OCI-LY7 (cell line): ENCODE results near the gene NDNF. TPM values are rescaled to one million over a fixed set of nuclear protein-coding genes. Genes with fewer than 3 reads are reported as not detected.

ENCODE experiments used
- BruUV-seq: library from RNA; stranded (reverse); fragments of 400-500 nt; replicated peaks from 2 replicates; lab custom pipeline; 2021; lab: Mats Ljungman, UMichigan
- CTCF ChIA-PET: fragments of 300-600 bp; sonication (Branson Sonifier 250); formaldehyde crosslinking; loops from one replicate; lab custom pipeline; 2022; ENCODE audit warnings: antibody characterized with exemption; ENCODE audit not compliant: unreplicated experiment; lab: Charles Lee
- POLR2A ChIA-PET: fragments of 300-600 bp; sonication (Branson Sonifier 250); formaldehyde crosslinking; loops from one replicate; lab custom pipeline; 2022; ENCODE audit warnings: antibody characterized with exemption; lab: Charles Lee
- DNase-seq: peaks from one replicate; pipeline ENCODE4 v3.0.0-alpha.2; 2015; ENCODE audit warnings: low spot score
- H2AFZ ChIP-seq: fragments of 200-600 bp; sonication (generic), shearing (Covaris generic); 2 replicates; pipeline ENCODE4 v1.6.1; 2014; ENCODE audit warnings: mild to moderate bottlenecking, antibody characterized with exemption, low read length, moderate library complexity
- H3K27ac ChIP-seq: fragments of 200-600 bp; sonication (generic); 2 replicates; pipeline ENCODE4 v1.5.1; 2014; ENCODE audit warnings: mixed run types, low read depth, mild to moderate bottlenecking, moderate library complexity, low read length, inconsistent platforms; ENCODE audit not compliant: poor library complexity, severe bottlenecking
- H3K36me3 ChIP-seq: fragments of 200-600 bp; sonication (generic); 2 replicates; pipeline ENCODE4 v1.6.1; 2014; ENCODE audit warnings: mild to moderate bottlenecking, antibody characterized with exemption, low read length, moderate library complexity, mixed read lengths; ENCODE audit not compliant: insufficient read depth
- H3K4me1 ChIP-seq: fragments of 200-600 bp; sonication (generic); 2 replicates; pipeline ENCODE4 v1.5.1; 2014; ENCODE audit warnings: mild to moderate bottlenecking, low read length; ENCODE audit not compliant: insufficient read depth, poor library complexity, severe bottlenecking
- H3K4me2 ChIP-seq: fragments of 200-600 bp; sonication (generic); 2 replicates; pipeline ENCODE4 v1.6.1; 2014; ENCODE audit warnings: mild to moderate bottlenecking, low read length
- H3K4me3 ChIP-seq: fragments of 200-600 bp; sonication (generic); 2 replicates; pipeline ENCODE4 v1.5.1; 2014; ENCODE audit warnings: mild to moderate bottlenecking, low read depth, low read length; ENCODE audit not compliant: poor library complexity, severe bottlenecking
- H3K79me2 ChIP-seq: fragments of 200-600 bp; sonication (generic); 2 replicates; pipeline ENCODE4 v1.6.1; 2016; ENCODE audit warnings: low read depth, mild to moderate bottlenecking, low read length, moderate library complexity, mixed read lengths; ENCODE audit not compliant: insufficient read depth
- H3K9me2 ChIP-seq: fragments of 200-600 bp; sonication (generic); 2 replicates; pipeline ENCODE4 v1.6.1; 2016; ENCODE audit warnings: mild to moderate bottlenecking, low read length, mixed read lengths; ENCODE audit not compliant: insufficient read depth
- H3K9me3 ChIP-seq: fragments of 200-600 bp; sonication (generic); 2 replicates; pipeline ENCODE4 v1.6.1; 2014; ENCODE audit warnings: mild to moderate bottlenecking, mixed run types, low read length, mixed read lengths
- H4K20me1 ChIP-seq: fragments of 200-600 bp; sonication (generic); 2 replicates; pipeline ENCODE4 v1.6.1; 2014; ENCODE audit warnings: mild to moderate bottlenecking, antibody characterized with exemption, low read length, moderate library complexity, mixed read lengths; ENCODE audit not compliant: insufficient read depth
- EZH2phosphoT487 ChIP-seq: fragments of 200-600 bp; sonication (generic); IDR thresholded peaks from 2 replicates; pipeline ENCODE4 v1.6.1; 2018; ENCODE audit warnings: low read depth, borderline replicate concordance, mild to moderate bottlenecking, mixed run types, antibody characterized with exemption, low read length, moderate library complexity, mixed read lengths
- intact Hi-C: fragments of 100-400 bp; cut with micrococcal nuclease; formaldehyde crosslinking; loops from one replicate; pipeline ENCODE4 v1.10.0; 2022; ENCODE audit not compliant: unreplicated experiment
- total RNA-seq, 2 experiments: library from RNA; depleted of rRNA in 1 of 2; stranded (reverse); fragments of >200 nt in 1 of 2; shearing (Covaris generic) in 1 of 2; gene quantifications; 2 replicates each; pipeline ENCODE4 v1.2.3, GENCODE V29; 2014 to 2022
- TF ChIP-seq, protein P1 (sequence below): fragments of 200-600 bp; sonication (generic); conservative IDR thresholded peaks from 2 replicates; pipeline ENCODE4 v1.5.1; 2014; ENCODE audit warnings: mild to moderate bottlenecking, antibody characterized with exemption, low read length, moderate library complexity, mixed read lengths

The NDNF gene
- total RNA-seq, 2 experiments from 2014 or later, result not detected

DNA sequence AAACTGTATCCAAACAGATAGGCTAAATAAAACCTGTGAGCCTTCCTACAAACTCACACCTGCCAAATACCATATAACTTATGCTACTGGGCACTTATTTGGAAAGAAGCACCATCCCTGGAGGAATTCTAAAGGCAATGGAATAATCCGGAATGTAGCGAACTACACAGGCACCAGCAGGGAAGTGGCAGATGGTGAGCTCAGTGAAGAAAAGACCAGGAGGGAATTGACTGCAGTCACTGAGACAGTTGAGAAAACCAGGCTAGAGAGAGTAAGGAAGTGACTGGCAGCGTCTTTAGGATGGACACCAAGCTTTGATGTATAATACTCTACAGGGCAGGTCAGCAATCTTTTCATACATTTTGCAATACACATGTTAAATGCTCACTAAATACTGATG, 16.3 kb downstream of the NDNF start:
- H2AFZ ChIP-seq, result no peak overlapping the region
- H3K4me2 ChIP-seq, result no peak overlapping the region
- intact Hi-C loops, result no loop called here
- H4K20me1 ChIP-seq, result no peaks in the 10 kb centered on the region
- no peaks in the 10 kb centered on the region for H3K36me3 ChIP-seq
- H3K9me2 ChIP-seq, result no peaks in the 10 kb centered on the region
- H3K4me1 ChIP-seq, result no peaks in the 10 kb centered on the region
- no peak for TF ChIP-seq EZH2phosphoT487
- TF ChIP-seq, protein P1, sequence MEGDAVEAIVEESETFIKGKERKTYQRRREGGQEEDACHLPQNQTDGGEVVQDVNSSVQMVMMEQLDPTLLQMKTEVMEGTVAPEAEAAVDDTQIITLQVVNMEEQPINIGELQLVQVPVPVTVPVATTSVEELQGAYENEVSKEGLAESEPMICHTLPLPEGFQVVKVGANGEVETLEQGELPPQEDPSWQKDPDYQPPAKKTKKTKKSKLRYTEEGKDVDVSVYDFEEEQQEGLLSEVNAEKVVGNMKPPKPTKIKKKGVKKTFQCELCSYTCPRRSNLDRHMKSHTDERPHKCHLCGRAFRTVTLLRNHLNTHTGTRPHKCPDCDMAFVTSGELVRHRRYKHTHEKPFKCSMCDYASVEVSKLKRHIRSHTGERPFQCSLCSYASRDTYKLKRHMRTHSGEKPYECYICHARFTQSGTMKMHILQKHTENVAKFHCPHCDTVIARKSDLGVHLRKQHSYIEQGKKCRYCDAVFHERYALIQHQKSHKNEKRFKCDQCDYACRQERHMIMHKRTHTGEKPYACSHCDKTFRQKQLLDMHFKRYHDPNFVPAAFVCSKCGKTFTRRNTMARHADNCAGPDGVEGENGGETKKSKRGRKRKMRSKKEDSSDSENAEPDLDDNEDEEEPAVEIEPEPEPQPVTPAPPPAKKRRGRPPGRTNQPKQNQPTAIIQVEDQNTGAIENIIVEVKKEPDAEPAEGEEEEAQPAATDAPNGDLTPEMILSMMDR, result no peak
- no peak for DNase-seq
- H3K79me2 ChIP-seq, result no peaks in the 10 kb centered on the region
- H3K27ac ChIP-seq, result no peak overlapping the region
- BruUV-seq, result no TSS peak
- H3K9me3 ChIP-seq, result no peaks in the 10 kb centered on the region
- H3K4me3 ChIP-seq, result no peak overlapping the region
- ChIA-PET CTCF (no interaction called here), POLR2A (no interaction called here)

- DNase-seq, result no peak
- intact Hi-C loops, result loop anchor here (5.0 kb wide), 1 partner anchor 337 kb away; no protein-coding TSS in a partner anchor
- TF ChIP-seq, protein P1, result no peak
- TF ChIP-seq EZH2phosphoT487, result no peak
- Histone ChIP-seq H3K4me1 (no peaks in the 10 kb centered on the region), H3K4me2 (no peak overlapping the region), H3K27ac (no peak overlapping the region), H3K4me3 (no peak overlapping the region), H4K20me1 (no peaks in the 10 kb centered on the region), H3K9me2 (no peaks in the 10 kb centered on the region), H3K79me2 (no peaks in the 10 kb centered on the region), H3K9me3 (no peaks in the 10 kb centered on the region), H2AFZ (no peak overlapping the region), H3K36me3 (no peaks in the 10 kb centered on the region)
- ChIA-PET POLR2A (interaction anchor here (0.7 kb wide), 1 partner anchor 1242 kb away, joined by 3 read pairs; no protein-coding TSS in a partner anchor), CTCF (no interaction called here)
- BruUV-seq, result no TSS peak
Measured at GRCh38 chr4:121054373-121054772, 18.0 kb downstream of the NDNF start.

DNA sequence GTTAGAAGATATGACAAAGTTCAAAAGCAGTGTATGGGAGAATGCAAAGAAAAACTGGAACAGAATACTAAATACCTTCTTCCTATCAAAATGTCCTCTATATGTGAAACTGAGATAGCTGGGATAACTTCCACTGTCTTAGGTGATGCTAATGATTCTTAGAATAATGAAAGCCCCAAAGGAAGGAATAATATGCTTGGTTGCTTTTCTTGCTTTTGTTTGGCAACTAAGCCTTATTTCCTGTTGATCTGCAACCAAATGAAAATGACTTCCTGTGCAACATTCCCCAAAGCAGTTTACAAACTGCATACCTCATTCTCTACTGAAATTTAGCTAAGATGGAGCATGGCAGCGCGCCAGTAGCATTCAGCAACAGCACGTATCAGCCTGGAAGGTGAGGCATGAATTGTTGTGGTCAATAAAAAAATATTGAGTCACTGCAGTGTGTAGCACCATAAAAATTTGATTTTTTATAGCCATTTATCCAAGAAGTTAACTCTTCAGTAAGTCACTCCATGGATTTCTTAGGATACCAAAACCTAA, 18.7 kb downstream of the NDNF start:
- no peaks in the 10 kb centered on the region for H3K9me3 ChIP-seq
- no peak overlapping the region for H3K4me2 ChIP-seq
- DNase-seq, result no peak
- no peaks in the 10 kb centered on the region for H3K79me2 ChIP-seq
- intact Hi-C loops, result loop anchor here (5.0 kb wide), 1 partner anchor 336 kb away; no protein-coding TSS in a partner anchor
- H4K20me1 ChIP-seq, result no peaks in the 10 kb centered on the region
- H3K9me2 ChIP-seq, result no peaks in the 10 kb centered on the region
- no peaks in the 10 kb centered on the region for H3K36me3 ChIP-seq
- no peaks in the 10 kb centered on the region for H3K4me1 ChIP-seq
- POLR2A ChIA-PET, result no interaction called here
- TF ChIP-seq, protein P1, result no peak
- no peak for TF ChIP-seq EZH2phosphoT487
- H3K4me3 ChIP-seq, result no peak overlapping the region
- no peak overlapping the region for H2AFZ ChIP-seq
- BruUV-seq, result no TSS peak
- no peak overlapping the region for H3K27ac ChIP-seq
- CTCF ChIA-PET, result no interaction called here
